ENCODE measurements around the gene ZNF462.

ZNF462 gene

GRCh38 chr9:106934442-106935238, 71.7 kb downstream of the ZNF462 start:
- H3K36me3 ChIP-seq (ENCODE audit: low read depth): peaks cover 100% of the 10 kb centered on the region
- H3K27me3 ChIP-seq (ENCODE audit: insufficient read depth, poor library complexity, severe bottlenecking): no peaks in the 10 kb centered on the region
- no peak overlapping the region for H3K27ac ChIP-seq (ENCODE audit: poor library complexity, severe bottlenecking)
- DNase-seq (ENCODE audit: low spot score) (no peak), ATAC-seq (ENCODE audit: low read depth) (no peak)
- no peak overlapping the region for H3K4me3 ChIP-seq (ENCODE audit: severe bottlenecking)
- no peaks in the 10 kb centered on the region for H3K4me1 ChIP-seq (ENCODE audit: insufficient read depth, poor library complexity, severe bottlenecking)
- no peak for TF ChIP-seq CTCF (IDR thresholded peaks at IDR 0.05; ENCODE audit: poor library complexity, severe bottlenecking)
- no peaks in the 10 kb centered on the region for H3K9me3 ChIP-seq (ENCODE audit: severe bottlenecking)

GRCh38 chr9:106936680-106937079, 73.7 kb downstream of the ZNF462 start:
- H3K4me3 ChIP-seq (ENCODE audit: severe bottlenecking): no peak overlapping the region
- H3K9me3 ChIP-seq (ENCODE audit: severe bottlenecking): no peaks in the 10 kb centered on the region
- ATAC-seq (ENCODE audit: low read depth): no peak
- no peak overlapping the region for H3K27ac ChIP-seq (ENCODE audit: poor library complexity, severe bottlenecking)
- no peak for TF ChIP-seq CTCF (IDR thresholded peaks at IDR 0.05; ENCODE audit: poor library complexity, severe bottlenecking)
- H3K4me1 ChIP-seq (ENCODE audit: insufficient read depth, poor library complexity, severe bottlenecking): no peaks in the 10 kb centered on the region
- DNase-seq (ENCODE audit: low spot score): no peak
- H3K36me3 ChIP-seq (ENCODE audit: low read depth): peaks cover 97% of the 10 kb centered on the region
- H3K27me3 ChIP-seq (ENCODE audit: insufficient read depth, poor library complexity, severe bottlenecking): no peaks in the 10 kb centered on the region

DNA sequence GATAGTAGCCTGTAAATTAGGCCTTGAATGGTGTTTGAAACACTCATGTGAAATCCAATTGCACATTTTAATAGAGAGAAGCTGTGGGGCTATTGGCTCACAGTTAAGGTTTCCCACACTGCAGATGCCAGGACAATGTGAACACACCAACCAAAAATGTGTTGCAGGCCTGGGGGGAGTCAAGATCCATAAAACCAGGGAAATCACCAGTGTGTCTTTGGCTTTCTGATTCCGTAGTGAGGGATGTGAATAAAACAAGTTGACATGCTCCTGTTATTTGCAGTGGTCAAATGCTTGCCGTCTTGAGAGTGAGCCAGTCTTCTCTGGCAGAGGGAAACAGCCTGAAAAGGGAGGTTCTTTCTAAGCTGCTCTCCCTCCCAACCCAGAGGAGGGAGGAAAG, 79.0 kb downstream of the ZNF462 start:
- Histone ChIP-seq H3K27me3 (ENCODE audit: insufficient read depth, poor library complexity, severe bottlenecking) (no peaks in the 10 kb centered on the region), H3K27ac (ENCODE audit: poor library complexity, severe bottlenecking) (no peak overlapping the region), H3K36me3 (ENCODE audit: low read depth) (peaks cover 82% of the 10 kb centered on the region), H3K4me1 (ENCODE audit: insufficient read depth, poor library complexity, severe bottlenecking) (no peaks in the 10 kb centered on the region), H3K4me3 (ENCODE audit: severe bottlenecking) (no peak overlapping the region), H3K9me3 (ENCODE audit: severe bottlenecking) (no peaks in the 10 kb centered on the region)
- no peak for DNase-seq (ENCODE audit: low spot score)
- no peak for ATAC-seq (ENCODE audit: low read depth)
- no peak for TF ChIP-seq CTCF (IDR thresholded peaks at IDR 0.05; ENCODE audit: poor library complexity, severe bottlenecking)

DNA sequence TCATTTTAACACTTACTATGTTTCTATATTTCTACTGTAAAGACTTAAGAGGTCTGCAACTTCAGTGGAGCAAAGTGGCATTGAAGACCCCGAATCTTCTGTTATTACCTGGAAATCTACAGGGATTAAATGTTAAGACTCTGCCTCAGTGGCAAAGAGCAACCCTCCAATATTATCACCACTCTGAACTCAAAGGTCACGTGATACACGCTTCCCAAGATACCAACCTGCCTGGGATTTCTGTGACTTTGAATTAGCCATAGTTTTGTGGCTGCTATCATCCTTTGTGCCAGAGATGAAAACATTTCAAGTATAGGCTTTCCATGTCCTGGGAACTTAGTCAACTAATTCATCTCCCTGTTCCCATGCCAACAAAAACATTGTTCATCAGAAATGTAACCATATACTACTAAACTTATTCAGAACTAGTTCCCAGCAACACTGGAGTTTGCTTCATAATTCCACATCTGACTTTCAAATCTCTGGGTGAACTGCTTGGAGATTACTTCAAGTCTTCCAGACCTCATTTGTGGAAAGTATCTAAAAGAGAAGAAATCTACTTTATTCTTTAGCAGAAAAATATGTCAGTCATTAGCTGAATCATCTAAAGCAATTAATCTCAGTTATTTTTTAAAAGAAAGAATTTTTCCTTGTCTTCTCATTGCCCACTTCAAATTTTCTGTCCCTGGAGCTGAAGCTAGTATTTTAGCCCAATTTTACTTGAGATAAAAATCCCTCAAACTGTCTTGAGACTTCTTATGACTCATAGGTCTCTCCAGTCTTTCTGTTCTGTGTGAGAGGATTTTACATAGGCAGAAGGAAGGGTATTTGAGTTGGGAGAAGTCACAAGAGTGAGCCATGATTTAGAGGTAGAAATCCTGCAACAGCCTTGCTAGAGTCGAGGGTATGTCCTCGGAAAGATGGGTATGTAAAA, 83.0 kb downstream of the ZNF462 start:
- H3K27me3 ChIP-seq (ENCODE audit: insufficient read depth, poor library complexity, severe bottlenecking): no peaks in the 10 kb centered on the region
- no peaks in the 10 kb centered on the region for H3K9me3 ChIP-seq (ENCODE audit: severe bottlenecking)
- no peak for TF ChIP-seq CTCF (IDR thresholded peaks at IDR 0.05; ENCODE audit: poor library complexity, severe bottlenecking)
- H3K36me3 ChIP-seq (ENCODE audit: low read depth): peaks cover 57% of the 10 kb centered on the region
- ATAC-seq (ENCODE audit: low read depth) (peak; percentile 36; the same call in 1 of the 3 replicates), DNase-seq (ENCODE audit: low spot score) (no peak)
- H3K4me1 ChIP-seq (ENCODE audit: insufficient read depth, poor library complexity, severe bottlenecking): no peaks in the 10 kb centered on the region
- no peak overlapping the region for H3K27ac ChIP-seq (ENCODE audit: poor library complexity, severe bottlenecking)
- no peak overlapping the region for H3K4me3 ChIP-seq (ENCODE audit: severe bottlenecking)
